Activated T-cell treated with anti-CD3 and anti-CD28 coated beads, Interleukin-2, amount 50 U/mL, for 1 hour (primary cell): ENCODE measurements around the gene MRC1.

Source experiments
- DNase-seq: peaks from one replicate; pipeline ENCODE4 v3.0.0-alpha.2; 2020

Gene MRC1

DNA sequence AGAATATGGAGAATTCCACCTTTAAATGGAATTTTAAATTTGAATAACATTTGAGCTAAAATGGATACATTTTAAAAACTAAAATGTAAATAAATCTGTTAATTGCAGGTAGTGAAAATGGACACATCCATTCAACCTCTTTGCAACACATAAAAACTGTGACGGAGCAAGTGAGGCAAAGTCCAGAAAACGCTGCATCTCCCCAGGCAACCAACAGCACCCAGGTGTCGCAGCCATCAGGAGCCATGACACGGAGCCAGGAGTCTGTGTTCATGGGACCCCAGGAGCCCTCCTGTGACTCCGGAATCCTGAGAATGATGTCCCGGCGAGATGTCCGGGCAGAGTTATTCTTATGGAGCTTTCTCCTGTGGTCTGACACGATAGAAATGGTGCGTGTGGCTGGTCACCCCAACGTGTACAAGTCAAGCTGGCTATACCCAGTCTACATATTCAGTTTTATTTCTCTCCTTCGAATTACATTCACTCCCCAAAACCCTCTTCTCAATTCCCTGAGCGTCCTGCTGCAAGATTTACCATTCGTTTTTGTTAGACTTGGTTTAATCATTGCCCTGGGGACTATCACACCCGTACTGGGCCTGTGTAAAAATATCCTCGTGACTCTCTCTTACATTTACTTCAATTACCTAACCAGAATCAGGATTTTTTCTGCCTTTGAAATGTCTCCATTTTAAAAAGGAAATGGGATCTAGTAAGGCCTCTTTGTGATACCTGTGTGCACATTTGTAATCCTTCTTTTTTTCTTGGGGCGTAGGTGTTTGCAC is 13.1 kb upstream of the MRC1 start:
- DNase-seq = no peak

DNA sequence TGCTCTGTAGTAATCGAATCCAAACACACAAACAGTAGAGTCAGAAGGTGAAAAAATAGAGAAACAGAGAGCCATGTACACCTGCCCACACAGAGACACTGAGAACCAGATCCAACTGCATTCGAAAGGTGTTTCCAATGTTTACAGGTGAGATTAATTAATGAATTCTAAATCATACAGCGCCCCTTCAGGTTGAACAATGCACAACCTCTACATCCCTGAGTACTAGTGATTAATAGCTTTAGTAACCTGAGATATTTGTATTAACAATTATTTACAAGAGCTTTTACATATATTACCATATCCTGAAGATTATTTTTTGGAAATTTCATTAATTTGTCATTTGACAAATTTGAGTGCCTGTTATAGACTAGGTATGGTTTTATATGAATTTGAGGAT is 7.6 kb upstream of the MRC1 start:
- no peak for DNase-seq

DNA sequence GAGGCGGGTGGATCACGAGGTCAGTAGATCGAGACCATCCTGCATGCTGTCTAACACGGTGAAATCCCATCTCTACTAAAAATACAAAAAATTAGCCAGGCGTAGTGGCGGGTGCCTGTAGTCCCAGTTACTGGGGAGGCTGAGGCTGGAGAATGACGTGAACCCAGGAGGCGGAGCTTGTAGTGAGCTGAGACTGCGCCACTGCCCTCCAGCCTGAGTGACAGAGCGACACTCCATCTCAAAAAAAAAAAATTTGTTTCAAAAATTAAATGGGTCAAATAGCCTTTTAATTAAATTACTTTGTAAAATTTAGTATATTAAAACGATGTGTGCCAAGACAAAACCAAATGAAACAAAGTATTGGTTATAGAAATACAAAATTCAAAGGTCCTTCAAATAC is 6.8 kb upstream of the MRC1 start:
- DNase-seq = no peak

DNA sequence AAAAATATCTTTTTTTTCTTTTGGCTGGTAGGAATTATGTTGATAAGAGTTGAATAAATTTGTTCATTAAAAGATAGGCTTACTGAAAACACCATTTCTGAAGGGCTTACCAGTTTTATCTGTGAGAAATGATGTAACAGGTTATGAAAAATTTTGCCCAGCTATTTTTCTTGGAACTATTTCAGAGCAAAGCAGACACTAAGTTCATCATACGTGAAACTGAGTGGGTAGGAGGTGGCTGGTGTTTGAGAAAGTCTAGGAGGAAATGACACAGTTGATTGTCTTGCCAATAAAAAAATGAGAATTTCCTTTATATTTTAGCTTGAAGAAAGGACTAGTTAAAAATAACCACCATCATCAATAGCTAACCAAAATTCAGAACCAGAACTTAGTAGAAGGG is 6.2 kb upstream of the MRC1 start:
- no peak for DNase-seq

DNA sequence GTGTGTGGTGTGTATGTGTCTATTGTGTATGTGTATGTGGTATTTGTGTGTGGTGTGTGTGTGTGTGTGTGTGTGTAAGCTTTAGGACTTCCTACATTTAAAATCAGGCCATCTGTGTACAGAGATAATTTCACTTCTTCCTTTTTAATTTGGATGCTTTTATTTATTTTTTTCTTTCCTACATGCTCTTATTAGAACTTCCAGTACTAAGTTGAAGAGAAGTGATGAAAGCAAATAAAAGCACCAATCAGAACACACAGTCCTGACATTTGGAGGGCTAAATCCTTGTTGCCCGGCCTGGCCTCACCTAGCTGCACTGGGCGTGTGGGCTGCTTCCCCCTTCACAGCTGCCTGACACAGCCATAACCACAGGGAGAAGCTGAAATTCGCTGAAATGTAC is 3.8 kb upstream of the MRC1 start:
- no peak for DNase-seq

DNA sequence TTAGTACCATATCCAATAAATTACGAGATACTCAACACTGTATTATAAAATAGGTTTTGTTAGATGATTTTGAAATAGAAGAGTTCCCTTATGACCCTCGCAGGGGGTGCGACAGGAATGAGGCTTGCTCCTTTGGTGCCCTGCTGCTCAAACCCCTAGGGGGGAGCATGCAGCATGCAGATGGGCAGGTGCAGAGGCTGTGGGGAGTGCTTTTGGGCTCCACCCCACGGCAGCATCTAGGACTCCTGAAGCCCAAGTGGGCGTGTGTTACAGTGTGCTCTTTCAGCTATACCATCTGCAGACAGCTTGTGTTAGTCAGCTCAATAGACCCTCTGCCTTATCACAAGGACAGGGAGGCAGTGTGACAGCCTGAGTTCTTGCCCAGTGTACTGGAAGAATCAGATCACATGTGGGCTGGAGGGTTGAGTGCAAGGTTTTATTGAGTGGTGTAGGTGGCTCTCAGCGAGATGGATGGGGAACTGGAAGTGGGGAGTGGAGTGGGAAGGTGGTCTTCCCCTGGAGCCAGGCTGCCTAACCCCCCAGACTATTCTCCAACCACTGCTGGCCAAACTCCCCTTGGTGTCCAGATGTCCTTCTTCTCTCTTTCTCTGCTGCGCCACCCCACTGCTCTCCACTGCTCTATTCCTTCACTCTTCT is 3.1 kb upstream of the MRC1 start:
- DNase-seq = no peak

DNA sequence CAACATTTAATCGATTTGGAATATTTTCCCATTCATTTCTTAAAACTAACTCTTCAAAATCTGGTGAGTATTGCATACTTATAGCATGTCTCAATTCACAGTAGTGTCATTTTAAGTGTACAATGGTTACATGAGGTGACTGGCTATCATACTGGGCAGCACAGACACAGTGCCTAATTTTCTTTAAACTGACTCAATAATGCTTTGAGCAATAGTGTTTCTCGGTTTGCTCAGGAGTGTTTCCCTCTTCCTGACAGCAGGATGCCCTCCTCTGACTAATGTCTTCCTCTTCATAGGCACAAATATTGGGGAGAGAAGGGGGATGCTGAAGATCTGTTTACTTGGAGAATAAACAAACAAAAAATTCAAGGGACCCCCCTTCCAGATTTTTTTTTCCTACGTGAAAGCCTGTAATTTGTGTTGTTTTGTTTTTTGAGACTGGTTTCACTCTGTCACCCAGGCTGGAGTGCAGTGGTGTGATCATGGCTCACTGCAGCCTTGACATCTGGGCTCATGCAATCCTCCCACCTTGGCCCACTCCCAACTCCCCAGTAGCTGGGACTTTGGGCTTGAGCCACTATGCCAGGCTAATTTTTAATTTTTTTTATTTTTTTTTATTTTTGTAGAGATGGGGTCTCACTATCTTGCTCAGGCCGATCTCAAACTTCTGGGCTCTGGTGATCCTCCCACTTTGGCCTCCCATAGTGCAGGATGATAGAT is 2.2 kb downstream of the MRC1 start:
- DNase-seq = no peak

DNA sequence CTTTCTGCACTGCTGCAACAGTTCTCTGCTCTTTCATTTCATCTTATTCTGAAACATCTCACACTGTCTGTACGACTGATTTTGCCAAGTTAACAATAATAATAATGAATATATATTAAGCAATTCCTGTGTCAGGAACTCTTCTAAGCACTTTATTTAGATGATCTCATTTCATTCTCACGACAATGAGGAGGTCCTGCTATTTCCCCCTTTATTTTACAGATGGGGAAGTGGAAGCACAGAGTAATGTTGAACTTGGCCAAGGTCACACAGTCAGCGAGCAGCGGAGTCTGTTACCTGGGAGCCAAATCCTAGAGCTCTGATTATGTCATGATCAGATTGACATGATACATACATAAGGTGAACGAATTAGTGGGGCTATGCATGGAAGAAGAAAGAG is 5.8 kb downstream of the MRC1 start:
- DNase-seq = no peak

DNA sequence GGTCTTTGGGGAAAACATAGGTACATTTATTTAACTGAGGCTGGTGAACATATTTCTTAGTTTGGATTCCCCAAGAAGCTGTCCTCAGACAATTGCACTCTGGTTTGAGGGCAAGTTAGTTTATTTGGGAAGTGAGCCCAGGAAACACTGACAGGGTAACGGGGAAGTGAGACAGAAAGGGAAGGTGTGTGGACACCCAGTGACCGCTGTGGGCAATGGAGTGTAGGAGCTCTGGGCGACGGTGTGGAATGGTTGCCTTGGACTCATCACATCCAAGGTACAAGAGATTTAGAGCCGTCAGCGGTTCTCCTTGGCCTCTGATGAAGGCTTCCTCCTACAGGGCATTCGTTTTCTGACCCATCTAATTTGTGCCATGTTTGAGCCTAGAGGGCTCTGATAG is 7.1 kb downstream of the MRC1 start:
- DNase-seq = no peak

DNA sequence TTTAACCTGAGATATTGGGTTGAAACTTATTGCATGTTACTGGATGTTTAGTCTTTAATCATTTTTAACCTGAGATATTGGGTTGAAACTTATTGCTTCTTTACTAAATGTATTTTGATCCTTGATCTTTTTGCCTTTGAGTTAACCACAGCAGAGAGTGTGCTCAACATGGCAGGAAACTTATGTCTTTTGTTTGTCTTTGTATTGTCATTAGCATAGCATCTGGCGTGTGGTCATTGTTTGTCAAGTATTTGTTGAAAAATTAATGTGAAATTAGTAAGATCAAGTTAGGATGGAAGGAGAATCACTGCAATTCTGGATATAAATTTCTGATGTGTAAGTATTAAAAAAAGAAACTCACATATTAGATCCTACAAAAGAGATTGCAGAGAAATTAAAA is 8.2 kb downstream of the MRC1 start:
- no peak for DNase-seq

DNA sequence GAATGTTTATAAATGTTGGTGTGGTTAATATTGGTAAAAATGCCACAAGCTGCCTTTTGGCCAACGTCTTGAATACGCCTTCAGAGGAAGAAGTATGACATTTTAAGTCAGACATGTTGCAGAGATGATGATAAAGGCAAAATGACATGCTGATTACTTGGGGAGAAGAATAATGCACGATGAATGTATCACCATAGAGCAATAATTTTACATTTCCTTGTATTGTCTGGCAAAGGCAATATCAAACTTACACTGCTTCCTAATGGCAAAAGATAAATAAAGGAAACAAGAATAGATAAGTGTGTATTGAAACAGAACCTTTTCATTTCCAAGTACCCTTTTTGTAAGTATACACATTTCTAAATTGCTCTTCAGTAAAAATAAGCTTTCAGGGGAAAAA is 8.6 kb downstream of the MRC1 start:
- DNase-seq = no peak

DNA sequence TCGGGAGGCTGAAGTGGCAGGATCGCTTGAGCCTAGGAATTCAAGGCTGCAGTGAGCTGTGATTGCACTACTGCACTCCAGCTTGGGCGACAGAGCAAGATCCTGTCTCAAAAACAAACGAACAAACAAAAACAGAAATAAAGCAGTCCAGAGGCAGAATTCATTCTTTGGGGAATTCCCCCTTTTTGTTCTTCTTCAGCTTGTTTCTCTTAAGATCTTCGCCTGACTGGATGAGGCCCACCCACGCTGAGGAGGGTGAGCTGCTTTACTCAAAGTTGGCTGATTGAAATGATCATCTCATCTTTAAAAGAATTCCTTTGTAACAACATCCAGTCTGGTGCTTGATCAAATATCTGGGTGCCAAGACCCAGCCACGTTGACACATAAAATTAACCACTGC is 10.7 kb downstream of the MRC1 start:
- no peak for DNase-seq

DNA sequence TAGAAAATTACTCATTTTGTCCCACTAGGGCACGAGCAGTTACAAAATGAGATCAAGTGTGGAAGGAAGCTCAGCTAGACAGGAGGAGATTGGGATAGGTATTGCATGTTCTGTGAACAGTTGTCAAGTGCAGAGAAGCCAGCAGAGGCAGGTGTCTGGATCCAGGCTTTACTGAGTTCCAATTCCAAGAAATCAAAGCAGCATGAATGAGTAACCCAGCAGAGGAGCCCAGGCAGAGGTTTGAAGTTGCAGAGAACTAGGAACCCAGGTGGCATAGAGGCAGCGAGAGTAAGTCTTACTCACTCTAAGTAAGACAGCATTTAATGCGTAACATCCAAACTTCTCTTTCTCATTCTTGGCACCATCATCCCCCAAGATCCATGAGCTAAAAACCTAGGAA is 11.8 kb downstream of the MRC1 start:
- DNase-seq = no peak

DNA sequence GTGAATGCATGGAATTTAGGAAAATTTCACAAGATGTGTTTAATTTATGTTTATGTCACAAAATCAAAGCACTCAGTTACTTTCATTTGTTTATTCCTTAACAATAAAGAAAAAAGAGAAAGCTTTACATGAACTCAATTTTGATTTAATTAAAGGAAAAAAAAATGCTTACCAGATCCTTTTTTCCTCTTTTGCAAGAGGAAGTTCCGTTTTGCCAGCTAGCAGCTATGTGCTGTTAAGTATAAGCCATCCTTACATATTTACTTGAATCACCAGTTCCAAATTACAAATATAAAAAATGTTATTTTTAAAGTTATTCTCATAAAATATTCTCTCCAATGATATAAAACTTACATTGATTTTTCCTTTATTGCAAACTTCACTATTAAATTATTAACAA is 12.7 kb downstream of the MRC1 start:
- no peak for DNase-seq

DNA sequence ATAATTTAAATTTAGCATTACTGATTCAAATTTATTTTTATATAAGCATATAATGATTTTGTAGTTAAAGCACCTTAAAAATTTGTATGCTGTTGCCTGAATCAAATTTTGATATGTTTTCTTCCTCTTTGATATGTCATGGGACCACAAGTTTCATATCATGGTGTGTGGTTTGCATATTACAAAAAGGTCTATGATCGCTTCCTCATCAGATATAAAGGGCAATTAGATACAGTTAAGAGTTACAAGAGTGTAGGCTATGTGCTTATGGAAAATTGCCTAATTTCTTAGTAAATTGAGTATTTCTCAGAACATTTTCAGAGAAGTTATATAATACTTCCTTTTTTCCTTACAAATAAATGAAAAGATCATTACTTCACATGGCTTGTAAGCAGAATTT is 22.2 kb downstream of the MRC1 start:
- DNase-seq = no peak

DNA sequence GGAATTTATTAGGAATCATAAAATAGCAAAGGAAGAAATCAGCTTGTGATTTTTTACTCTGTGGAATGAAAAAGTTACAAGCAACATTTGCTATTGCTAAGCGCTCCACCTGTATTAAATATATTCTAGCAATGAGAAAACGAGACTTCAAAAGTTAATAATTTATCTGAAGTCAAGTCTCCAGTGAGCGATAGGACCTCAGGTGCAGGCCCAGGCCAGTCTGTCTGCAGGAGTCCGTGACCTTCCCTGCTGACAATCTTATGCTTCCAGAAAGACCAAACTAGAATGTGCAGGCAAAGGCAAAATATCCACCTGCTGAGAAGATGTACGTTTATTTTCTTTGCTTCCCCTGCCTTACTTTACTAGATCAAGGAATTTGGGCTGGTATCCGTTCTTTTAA is 22.7 kb downstream of the MRC1 start:
- no peak for DNase-seq

DNA sequence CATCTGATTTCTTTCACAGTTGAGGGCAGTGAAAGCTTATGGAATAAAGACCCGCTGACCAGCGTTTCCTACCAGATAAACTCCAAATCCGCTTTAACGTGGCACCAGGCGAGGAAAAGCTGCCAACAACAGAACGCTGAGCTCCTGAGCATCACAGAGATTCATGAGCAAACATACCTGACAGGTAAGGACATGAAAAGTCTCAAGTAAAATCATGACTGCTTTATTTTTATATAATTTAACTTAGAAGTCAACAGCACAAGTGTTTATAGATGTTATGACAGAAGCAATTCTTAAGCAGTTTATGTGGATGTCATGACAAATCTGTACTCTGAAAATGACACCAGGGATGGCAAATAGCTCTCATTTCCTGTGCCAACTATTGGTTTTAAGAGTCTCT is 24.5 kb downstream of the MRC1 start:
- no peak for DNase-seq

DNA sequence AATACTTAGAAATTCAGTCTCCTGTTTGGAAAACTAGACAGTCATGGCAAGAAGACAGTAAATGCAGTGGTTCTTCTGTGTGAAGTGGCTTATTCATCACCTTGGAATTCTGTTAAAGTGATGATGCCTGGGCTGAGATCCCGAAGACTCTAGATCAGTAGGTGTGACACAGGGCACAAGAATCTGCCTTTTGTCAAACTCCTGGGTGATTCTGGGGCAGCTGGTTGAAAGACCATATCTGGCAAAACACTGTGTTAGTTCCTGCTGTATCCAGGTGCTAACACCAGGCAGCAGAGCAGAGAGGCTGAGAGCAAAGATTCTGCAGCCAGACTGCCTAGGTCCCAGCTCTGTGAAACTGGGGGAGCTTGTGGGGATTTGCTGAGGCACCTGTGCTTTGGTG is 26.5 kb downstream of the MRC1 start:
- DNase-seq = no peak

DNA sequence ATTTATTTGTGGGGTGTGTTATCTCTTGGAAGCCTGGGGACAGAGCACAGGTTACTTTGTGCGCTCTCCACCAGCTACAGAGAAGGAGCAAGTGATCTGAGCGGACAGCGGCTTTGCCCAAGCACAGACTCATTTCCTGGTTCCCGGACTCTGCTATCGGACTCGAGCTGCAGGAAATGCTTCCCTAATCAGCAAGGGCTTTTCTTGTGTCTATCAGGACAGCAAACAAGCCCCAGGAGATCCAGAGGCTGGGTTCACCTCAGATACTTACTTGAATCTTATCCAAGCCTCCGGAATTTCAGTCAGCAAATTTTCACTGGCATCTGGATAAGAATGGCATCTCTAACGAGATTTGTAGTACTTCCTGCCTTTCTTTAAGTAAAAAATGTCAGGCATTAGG is 27.8 kb downstream of the MRC1 start:
- DNase-seq = no peak

DNA sequence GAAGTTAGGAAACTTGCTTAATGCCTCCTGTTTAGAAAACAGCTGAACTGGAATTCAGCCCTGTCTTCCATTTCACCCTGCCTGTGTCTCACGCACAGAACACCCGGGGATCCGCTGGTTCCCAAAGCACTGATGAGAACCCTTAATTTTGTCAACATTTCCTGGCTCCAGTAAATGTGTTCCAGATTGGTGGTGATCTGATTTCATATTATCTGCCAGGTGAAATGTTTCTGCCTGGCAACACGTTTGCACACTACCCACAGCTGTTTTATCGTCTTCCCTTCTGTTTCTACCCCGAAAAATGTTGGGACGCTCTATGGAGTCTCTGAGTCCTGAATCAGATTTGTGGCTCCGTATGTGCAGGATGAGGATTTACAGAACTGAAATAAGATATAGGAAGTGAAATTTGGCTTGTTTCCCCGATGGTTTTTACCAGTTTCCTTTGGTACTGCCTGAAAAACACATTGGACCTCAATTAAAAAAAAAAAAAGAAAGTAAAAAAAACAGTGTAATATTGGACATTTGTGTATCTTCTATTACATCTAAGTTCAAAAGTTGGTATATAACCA is 29.0 kb downstream of the MRC1 start:
- DNase-seq = no peak

DNA sequence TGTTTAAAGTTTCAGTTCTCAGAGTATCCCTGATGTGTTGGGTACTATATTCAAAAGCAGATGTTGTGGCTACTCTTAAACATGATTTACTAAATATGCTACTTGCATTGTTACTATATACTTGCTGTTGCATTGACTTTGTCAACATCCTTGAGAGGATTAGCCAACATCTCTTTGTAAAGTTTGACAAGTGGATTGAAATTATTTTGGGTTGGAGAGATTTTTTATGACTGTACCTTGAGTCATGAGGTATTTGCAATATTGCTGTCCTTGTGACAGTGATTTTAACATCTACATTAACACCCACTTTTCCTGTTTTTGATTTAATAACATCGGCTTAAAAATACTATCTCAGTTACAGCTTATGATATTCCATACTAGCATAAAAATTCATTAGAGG is 31.9 kb downstream of the MRC1 start:
- no peak for DNase-seq

DNA sequence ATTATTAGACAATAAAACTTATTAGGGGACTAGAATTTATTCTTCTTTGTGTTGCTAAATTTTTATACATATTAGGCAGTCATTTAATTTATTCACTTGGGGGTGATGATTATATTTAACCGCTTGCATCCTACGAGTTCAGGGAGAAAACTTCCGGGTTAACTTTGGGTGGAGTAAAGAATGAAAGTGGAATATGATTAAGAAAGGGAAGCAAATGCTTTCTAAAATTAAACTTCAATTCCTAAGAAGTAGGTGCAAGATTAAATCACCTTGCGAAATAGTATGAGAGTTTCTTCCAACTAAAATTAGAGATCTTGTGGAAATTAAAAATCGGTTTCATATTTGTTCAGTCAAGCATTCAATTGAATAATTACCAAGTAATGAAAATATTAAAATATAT is 33.5 kb downstream of the MRC1 start:
- no peak for DNase-seq

DNA sequence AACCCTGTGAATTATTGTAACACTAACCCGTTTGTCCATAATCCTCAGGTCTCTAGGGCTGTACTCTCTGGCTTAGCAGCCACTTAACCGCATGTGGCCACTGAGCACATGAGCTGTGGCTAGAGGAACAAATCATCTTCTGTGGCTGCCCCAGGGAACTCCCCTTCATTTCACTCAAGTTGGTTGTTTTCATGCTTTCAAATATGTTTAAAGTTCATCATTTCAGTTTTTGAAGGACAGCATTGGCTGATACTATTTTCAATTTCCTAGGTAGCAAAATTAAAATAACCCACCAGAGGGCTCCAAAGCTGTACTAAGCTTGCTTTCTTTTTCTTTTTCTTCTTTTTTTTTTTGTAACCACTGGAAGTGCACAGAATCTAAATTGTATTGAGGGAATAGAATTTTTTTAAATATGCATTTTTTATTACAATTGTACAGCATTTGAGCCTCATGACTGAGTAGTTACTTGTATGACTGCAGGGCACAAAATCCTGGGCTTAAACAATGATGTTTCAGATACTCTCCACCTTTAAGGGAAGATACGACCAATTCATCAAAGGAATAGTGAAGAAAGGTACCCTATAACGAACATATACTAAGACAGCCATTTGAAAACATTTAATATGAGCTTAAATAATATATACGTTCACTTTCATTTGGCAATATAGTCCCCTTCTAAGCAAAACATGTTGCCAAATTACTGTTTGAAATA is 38.6 kb downstream of the MRC1 start:
- DNase-seq = no peak
